ENCODE measurements around the gene TTC1. TPM values are rescaled to one million over a fixed set of nuclear protein-coding genes. Genes with fewer than 3 reads are reported as not detected.

Gene TTC1
- total RNA-seq, 2 donors from 2014 or later = 46.8 to 50.5 TPM

GRCh38 chr5:160033546-160034252 lies 24.8 kb downstream of the TTC1 start:
- peaks cover 5% of the 10 kb centered on the region for H3K4me1 Mint-ChIP-seq (ENCODE audit: low read depth)
- peaks cover 0 to 1% of the 10 kb centered on the region in 2 donors for H3K9me3 Mint-ChIP-seq
- ATAC-seq (replicated peaks in 1 of 2) = no peak
- H3K36me3 Mint-ChIP-seq (ENCODE audit: insufficient read depth in 2 of 2) = peaks cover 4 to 21% of the 10 kb centered on the region in 2 donors
- H3K27ac Mint-ChIP-seq = no peak overlapping the region
- no peaks in the 10 kb centered on the region for H3K27me3 Mint-ChIP-seq (ENCODE audit: low read depth)
- no peak for DNase-seq
- no peak overlapping the region for H3K4me3 Mint-ChIP-seq

- H3K27me3 Mint-ChIP-seq (ENCODE audit: low read depth) = no peaks in the 10 kb centered on the region
- peaks cover 5 to 17% of the 10 kb centered on the region in 2 donors for H3K36me3 Mint-ChIP-seq (ENCODE audit: insufficient read depth in 2 of 2)
- ATAC-seq (replicated peaks in 1 of 2) = no peak
- no peaks in the 10 kb centered on the region for H3K4me1 Mint-ChIP-seq (ENCODE audit: low read depth)
- H3K4me3 Mint-ChIP-seq = no peak overlapping the region
- no peak for DNase-seq
- H3K27ac Mint-ChIP-seq = peak overlapping the region; percentile 74
- peaks cover 0 to 1% of the 10 kb centered on the region in 2 donors for H3K9me3 Mint-ChIP-seq
These were observed 27.3 kb downstream of the TTC1 start for GRCh38 chr5:160036243-160036642.

- Mint-ChIP-seq H3K36me3 (ENCODE audit: insufficient read depth in 2 of 2) (peaks cover 5 to 17% of the 10 kb centered on the region in 2 donors), H3K27me3 (ENCODE audit: low read depth) (no peaks in the 10 kb centered on the region), H3K4me1 (ENCODE audit: low read depth) (no peaks in the 10 kb centered on the region), H3K4me3 (no peak overlapping the region), H3K9me3 (peaks cover 0 to 1% of the 10 kb centered on the region in 2 donors), H3K27ac (no peak overlapping the region)
- DNase-seq (no peak), ATAC-seq (replicated peaks in 1 of 2) (no peak)
These were observed 27.9 kb downstream of the TTC1 start for GRCh38 chr5:160036884-160037283.

GRCh38 chr5:160039810-160040470 lies 31.0 kb downstream of the TTC1 start:
- Mint-ChIP-seq H3K9me3 (no peaks in the 10 kb centered on the region), H3K27ac (no peak overlapping the region), H3K27me3 (ENCODE audit: low read depth) (no peaks in the 10 kb centered on the region), H3K4me3 (no peak overlapping the region), H3K36me3 (ENCODE audit: insufficient read depth in 2 of 2) (peaks cover 3 to 11% of the 10 kb centered on the region in 2 donors), H3K4me1 (ENCODE audit: low read depth) (peaks cover 9% of the 10 kb centered on the region)
- no peak for ATAC-seq (replicated peaks in 1 of 2)
- DNase-seq = no peak

GRCh38 chr5:160040471-160040835 lies 31.5 kb downstream of the TTC1 start:
- Mint-ChIP-seq H3K9me3 (no peaks in the 10 kb centered on the region), H3K36me3 (ENCODE audit: insufficient read depth in 2 of 2) (peaks cover 3 to 11% of the 10 kb centered on the region in 2 donors), H3K27me3 (ENCODE audit: low read depth) (no peaks in the 10 kb centered on the region), H3K4me1 (ENCODE audit: low read depth) (peaks cover 9% of the 10 kb centered on the region), H3K4me3 (no peak overlapping the region), H3K27ac (no peak overlapping the region)
- no peak for ATAC-seq (replicated peaks in 1 of 2)
- no peak for DNase-seq

GRCh38 chr5:160042671-160043070 lies 33.7 kb downstream of the TTC1 start:
- no peaks in the 10 kb centered on the region for H3K27me3 Mint-ChIP-seq (ENCODE audit: low read depth)
- peaks cover 9% of the 10 kb centered on the region for H3K4me1 Mint-ChIP-seq (ENCODE audit: low read depth)
- peaks cover 1 to 15% of the 10 kb centered on the region in 2 donors for H3K36me3 Mint-ChIP-seq (ENCODE audit: insufficient read depth in 2 of 2)
- no peak overlapping the region for H3K4me3 Mint-ChIP-seq
- no peaks in the 10 kb centered on the region for H3K9me3 Mint-ChIP-seq
- DNase-seq (no peak), ATAC-seq (replicated peaks in 1 of 2) (no peak)
- H3K27ac Mint-ChIP-seq = no peak overlapping the region

GRCh38 chr5:160044391-160044804 lies 35.5 kb downstream of the TTC1 start:
- H3K36me3 Mint-ChIP-seq (ENCODE audit: insufficient read depth in 2 of 2) = peaks cover 1 to 15% of the 10 kb centered on the region in 2 donors
- H3K9me3 Mint-ChIP-seq = no peaks in the 10 kb centered on the region
- no peaks in the 10 kb centered on the region for H3K27me3 Mint-ChIP-seq (ENCODE audit: low read depth)
- no peak overlapping the region for H3K27ac Mint-ChIP-seq
- DNase-seq (no peak), ATAC-seq (replicated peaks in 1 of 2) (no peak)
- no peak overlapping the region for H3K4me3 Mint-ChIP-seq
- H3K4me1 Mint-ChIP-seq (ENCODE audit: low read depth) = peaks cover 9% of the 10 kb centered on the region

- H3K27me3 Mint-ChIP-seq (ENCODE audit: low read depth) = no peaks in the 10 kb centered on the region
- H3K4me1 Mint-ChIP-seq (ENCODE audit: low read depth) = peaks cover 9% of the 10 kb centered on the region
- ATAC-seq (replicated peaks in 1 of 2) (no peak), DNase-seq (no peak)
- no peak overlapping the region for H3K27ac Mint-ChIP-seq
- H3K9me3 Mint-ChIP-seq = no peaks in the 10 kb centered on the region
- peaks cover 1 to 15% of the 10 kb centered on the region in 2 donors for H3K36me3 Mint-ChIP-seq (ENCODE audit: insufficient read depth in 2 of 2)
- H3K4me3 Mint-ChIP-seq = no peak overlapping the region
These were observed 36.0 kb downstream of the TTC1 start for GRCh38 chr5:160044967-160045366.

- Mint-ChIP-seq H3K4me3 (no peak overlapping the region), H3K27me3 (ENCODE audit: low read depth) (no peaks in the 10 kb centered on the region), H3K27ac (no peak overlapping the region), H3K4me1 (ENCODE audit: low read depth) (peaks cover 9% of the 10 kb centered on the region), H3K9me3 (no peaks in the 10 kb centered on the region), H3K36me3 (ENCODE audit: insufficient read depth in 2 of 2) (peaks cover 0 to 19% of the 10 kb centered on the region in 2 donors)
- no peak for DNase-seq
- ATAC-seq (replicated peaks in 1 of 2) = no peak
These were observed 38.5 kb downstream of the TTC1 start for GRCh38 chr5:160047423-160047822.

GRCh38 chr5:160048131-160048530 lies 39.2 kb downstream of the TTC1 start:
- Mint-ChIP-seq H3K27me3 (ENCODE audit: low read depth) (no peaks in the 10 kb centered on the region), H3K9me3 (no peaks in the 10 kb centered on the region), H3K27ac (no peak overlapping the region), H3K4me1 (ENCODE audit: low read depth) (peaks cover 9% of the 10 kb centered on the region), H3K4me3 (no peak overlapping the region), H3K36me3 (ENCODE audit: insufficient read depth in 2 of 2) (peaks cover 0 to 23% of the 10 kb centered on the region in 2 donors)
- DNase-seq = no peak
- ATAC-seq (replicated peaks in 1 of 2) = no peak

GRCh38 chr5:160049099-160049498 lies 40.2 kb downstream of the TTC1 start:
- DNase-seq (no peak), ATAC-seq (replicated peaks in 1 of 2) (no peak)
- peaks cover 6% of the 10 kb centered on the region for H3K4me1 Mint-ChIP-seq (ENCODE audit: low read depth)
- no peak overlapping the region for H3K4me3 Mint-ChIP-seq
- H3K9me3 Mint-ChIP-seq = no peaks in the 10 kb centered on the region
- peak overlapping the region; percentile 80 for H3K27ac Mint-ChIP-seq
- no peaks in the 10 kb centered on the region for H3K27me3 Mint-ChIP-seq (ENCODE audit: low read depth)
- peaks cover 0 to 28% of the 10 kb centered on the region in 2 donors for H3K36me3 Mint-ChIP-seq (ENCODE audit: insufficient read depth in 2 of 2)

- no peaks in the 10 kb centered on the region for H3K27me3 Mint-ChIP-seq (ENCODE audit: low read depth)
These were observed 45.1 kb downstream of the TTC1 start for GRCh38 chr5:160054047-160054446.

GRCh38 chr5:160054831-160055230 lies 45.9 kb downstream of the TTC1 start:
- ATAC-seq (replicated peaks in 1 of 2) = no peak
- Mint-ChIP-seq H3K4me1 (ENCODE audit: low read depth) (no peaks in the 10 kb centered on the region), H3K27me3 (ENCODE audit: low read depth) (no peaks in the 10 kb centered on the region), H3K36me3 (ENCODE audit: insufficient read depth in 2 of 2) (peaks cover 4 to 21% of the 10 kb centered on the region in 2 donors), H3K4me3 (no peak overlapping the region), H3K9me3 (no peaks in the 10 kb centered on the region), H3K27ac (no peak overlapping the region)
- no peak for DNase-seq

More at GRCh38 chr5:160054047-160054446, 45.1 kb downstream of the TTC1 start:
- H3K27ac Mint-ChIP-seq = no peak overlapping the region
- no peaks in the 10 kb centered on the region for H3K4me1 Mint-ChIP-seq (ENCODE audit: low read depth)
- peaks cover 4 to 19% of the 10 kb centered on the region in 2 donors for H3K36me3 Mint-ChIP-seq (ENCODE audit: insufficient read depth in 2 of 2)
- DNase-seq (no peak), ATAC-seq (replicated peaks in 1 of 2) (no peak)
- no peaks in the 10 kb centered on the region for H3K9me3 Mint-ChIP-seq
- H3K4me3 Mint-ChIP-seq = no peak overlapping the region

Measured in activated T-cell treated with anti-CD3 and anti-CD28 coated beads, Interleukin-2, amount 50 U/mL, for 72 hours (primary cell).